SK-N-MC (cell line): Measurements from ENCODE around the gene ADAMTS17.

Experiments
- EZH2 ChIP-seq: fragments of 200-600 bp; sonication (generic); IDR thresholded peaks from one replicate; pipeline ENCODE4 v1.6.1; 2017; ENCODE audit warnings: antibody characterized with exemption
- FOXP2 ChIP-seq: optimal IDR thresholded peaks from 2 replicates; pipeline ENCODE3; 2011; ENCODE audit warnings: mild to moderate bottlenecking, moderate library complexity; ENCODE audit not compliant: insufficient read depth; ENCODE audit errors: extremely low read length, control extremely low read depth
- POLR2AphosphoS5 ChIP-seq: IDR thresholded peaks from 2 replicates; pipeline ENCODE4 v1.6.1; 2012; ENCODE audit warnings: mild to moderate bottlenecking, low read depth, low read length, borderline replicate concordance

- TF ChIP-seq EZH2 = no peak
- TF ChIP-seq POLR2AphosphoS5 = no peak
- no peak for TF ChIP-seq FOXP2
These were observed 92.5 kb downstream of the ADAMTS17 start for GRCh38 chr15:100249096-100249815.
